GM21360 (cell line): ENCODE data around the gene RPTOR.

Source experiments
- ATAC-seq: cut with Tn5 transposase; IDR thresholded peaks from one replicate; pipeline ENCODE4 v1.9.1; 2021; ENCODE audit warnings: mild to moderate bottlenecking, moderate library complexity; ENCODE audit not compliant: unreplicated experiment

The RPTOR gene

GRCh38 chr17:80930335-80931279 lies 386.0 kb downstream of the RPTOR start:
- ATAC-seq: no peak

DNA sequence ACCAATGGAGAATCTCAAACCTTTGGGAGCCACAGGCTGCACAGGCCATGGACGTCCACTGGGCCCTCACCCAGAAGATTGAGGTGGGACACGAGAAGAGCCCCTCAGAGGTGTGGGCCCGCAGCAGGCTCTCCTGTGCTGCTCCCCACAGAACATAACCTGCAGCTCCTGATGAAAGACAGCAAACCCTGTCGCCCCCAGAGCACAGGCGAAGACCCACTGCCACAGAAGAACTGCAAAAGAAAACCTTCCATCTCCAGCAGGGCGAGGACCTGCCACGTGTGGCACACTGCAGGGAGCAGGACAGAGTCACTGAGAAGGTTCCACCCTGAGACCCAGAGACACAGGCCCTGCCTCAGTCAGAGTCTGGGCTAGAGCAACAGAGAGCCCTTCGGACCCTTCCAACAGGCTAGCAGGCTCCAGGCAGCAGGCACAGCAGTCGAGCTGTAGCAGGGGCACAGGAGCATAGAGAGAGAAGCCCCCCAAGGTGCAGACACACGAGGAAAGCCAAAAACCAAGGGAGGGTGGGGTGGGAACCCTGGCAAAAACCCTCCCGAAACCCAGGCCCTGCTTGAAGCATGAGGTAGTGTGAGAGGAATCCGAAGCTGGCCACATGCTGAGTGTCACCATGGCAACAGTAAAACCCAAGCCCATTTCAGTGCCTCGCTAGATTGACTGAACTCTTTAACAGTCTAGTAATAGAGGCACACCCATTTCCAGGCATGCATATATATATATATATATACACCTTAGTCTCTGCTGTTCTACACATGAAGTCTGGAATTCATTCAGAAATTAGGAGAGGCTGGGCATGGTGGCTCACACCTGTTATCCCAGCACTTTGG lies 387.0 kb downstream of the RPTOR start:
- ATAC-seq: no peak

DNA sequence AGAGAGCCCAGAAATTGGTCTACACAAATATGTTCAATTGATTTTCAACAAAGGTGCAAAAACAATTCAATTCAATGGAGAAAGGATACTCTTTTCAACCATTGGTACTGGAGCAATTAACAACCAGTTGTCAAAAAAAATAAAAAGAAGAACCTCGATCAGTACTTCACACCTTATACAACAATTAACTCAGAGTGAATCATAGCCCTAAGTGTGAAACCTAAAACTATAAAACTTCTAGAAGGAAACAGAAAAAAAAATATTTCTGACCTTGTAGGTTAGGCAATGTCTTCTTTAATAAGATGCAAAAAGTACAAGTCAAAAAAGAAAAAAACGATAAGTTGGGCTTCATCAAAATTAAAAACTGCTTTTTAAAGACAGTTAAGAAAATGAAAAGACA lies 390.9 kb downstream of the RPTOR start:
- no peak for ATAC-seq

GRCh38 chr17:80936218-80936617 lies 391.6 kb downstream of the RPTOR start:
- ATAC-seq: no peak

GRCh38 chr17:80936723-80937122 lies 392.1 kb downstream of the RPTOR start:
- ATAC-seq: no peak

DNA sequence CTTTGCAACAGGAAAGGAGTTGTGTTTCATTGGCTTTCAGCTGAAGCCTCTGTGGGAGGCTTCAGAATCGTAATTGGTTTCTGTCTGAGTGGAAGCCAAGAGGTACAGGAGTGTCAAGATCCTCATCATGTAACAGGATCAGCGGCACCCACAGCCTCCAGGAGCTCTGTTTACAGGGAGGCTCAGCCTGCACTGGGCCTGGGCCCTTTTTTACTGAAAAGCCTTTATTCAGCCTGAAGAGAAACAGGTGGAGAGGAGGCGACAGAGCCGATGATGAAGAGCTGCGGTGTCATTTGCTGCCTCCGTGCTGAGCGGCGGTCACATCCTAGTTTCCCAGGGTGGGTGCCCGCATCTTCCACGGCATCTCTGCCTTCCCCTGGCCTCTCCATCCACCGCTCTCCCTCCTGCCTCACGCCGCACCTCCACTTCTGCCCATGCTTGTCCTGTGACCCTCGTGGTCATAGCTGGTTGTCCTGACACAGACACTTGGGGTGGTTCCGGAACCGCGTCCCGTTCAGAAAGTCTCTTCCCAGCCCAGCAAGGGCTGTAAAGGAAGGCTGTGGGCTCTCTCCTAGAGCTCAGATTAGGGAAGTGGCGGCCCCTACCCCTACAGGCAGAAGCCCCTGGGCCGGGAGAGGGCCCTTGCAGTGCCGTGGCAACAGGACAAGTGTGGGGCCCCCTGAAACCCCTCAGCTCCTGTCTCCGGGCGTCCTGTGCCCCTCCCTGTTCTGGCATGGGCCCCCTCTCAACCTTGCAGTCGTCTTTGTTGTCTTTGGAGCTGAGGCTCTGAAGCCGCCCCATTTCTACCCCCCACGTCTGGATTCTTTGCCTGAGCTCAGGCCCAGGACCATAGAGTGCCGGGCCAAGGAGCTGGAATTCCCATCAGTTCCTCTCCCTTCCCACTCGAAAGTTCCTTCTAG lies 393.1 kb downstream of the RPTOR start:
- ATAC-seq: no peak

GRCh38 chr17:80938556-80938955 lies 393.9 kb downstream of the RPTOR start:
- no peak for ATAC-seq

DNA sequence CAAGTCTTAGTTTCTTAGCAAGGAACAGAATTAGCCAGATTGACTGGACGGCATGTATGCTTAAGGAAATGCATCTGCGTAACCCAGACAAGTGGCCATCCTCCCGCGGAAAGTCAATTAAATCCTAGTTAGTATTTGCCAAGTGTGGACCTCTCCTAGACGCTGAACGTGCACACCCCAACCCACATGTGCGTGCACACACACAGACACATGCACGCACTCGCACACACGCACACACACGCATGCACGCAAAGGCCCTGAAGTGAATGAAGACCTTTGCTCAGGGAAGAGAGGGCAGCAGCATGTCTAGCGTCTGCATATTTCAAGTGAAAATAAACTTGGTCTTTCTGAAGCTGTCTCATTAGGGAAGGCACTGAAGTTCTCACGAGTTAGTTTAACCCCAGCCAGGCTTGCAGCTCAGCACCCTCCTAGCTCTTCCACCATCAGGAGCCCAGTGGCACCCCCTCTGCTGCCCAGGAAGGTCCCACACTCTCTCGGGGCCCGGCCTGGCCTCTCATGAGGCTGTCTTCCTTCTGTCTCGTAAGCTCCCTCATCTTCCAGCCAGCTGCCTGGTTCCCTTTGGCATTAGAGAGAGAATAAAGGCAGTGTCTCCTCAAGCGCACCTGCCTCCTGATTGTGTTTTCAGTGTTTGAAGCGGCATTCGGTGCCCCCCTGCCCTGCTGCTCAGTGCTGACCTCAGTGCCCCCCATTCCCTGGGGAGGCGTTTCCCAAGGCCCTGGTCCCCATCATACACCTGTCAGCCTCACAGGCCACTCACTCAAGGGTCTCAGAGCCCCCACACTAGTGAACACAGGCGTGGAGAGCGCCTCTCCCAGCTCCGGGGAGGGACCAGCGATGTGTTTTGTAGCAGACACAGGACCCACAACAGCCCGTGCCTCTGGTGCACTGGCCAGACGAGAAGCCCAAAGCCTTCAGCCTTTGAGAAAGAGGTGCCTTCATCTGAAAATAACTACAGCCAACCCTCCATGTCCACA lies 394.8 kb downstream of the RPTOR start:
- no peak for ATAC-seq

DNA sequence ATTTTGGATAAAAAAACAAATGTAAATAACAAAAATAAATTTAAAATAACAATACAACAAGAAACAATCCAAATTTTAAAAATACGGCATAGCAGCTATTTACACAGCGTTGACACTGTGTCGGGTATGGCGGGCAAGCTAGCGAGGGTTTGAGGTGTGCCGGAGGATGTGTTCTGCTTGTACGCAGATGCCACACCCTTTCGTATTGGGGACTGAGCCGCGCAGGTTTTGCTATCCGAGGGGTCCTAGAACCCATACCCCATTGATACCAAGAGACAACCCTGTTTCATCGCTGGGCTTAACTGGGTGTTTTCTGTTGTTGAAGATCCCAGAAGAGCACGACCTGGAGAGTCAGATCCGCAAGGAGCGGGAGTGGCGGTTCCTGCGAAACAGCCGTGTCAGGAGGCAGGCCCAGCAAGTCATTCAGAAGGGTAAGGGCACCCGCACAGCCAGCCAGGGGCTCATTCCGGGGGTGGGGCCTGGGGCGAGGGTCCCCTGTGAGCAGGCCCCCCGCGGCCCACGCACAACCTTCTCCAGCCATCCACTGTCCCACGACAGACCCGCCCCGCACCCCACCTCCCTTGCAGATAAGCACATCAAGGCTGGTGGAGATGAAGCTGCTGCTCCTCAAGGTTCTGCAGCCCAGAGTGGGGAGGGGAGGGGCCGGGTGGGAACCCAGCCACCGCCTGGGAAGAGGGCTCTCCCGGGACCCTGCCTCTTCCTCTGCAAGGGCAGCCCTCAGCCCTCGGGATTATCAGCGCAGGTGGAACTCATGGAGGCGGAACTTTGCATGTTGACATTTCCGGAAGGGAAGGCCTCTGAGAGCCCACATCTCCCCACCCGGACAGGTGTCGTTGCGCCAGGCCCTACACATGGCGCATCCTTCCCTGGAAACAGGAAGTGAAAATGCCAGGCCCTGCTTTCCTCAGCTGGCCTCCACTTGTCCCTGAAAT lies 395.8 kb downstream of the RPTOR start:
- no peak for ATAC-seq

GRCh38 chr17:80941171-80941570 lies 396.5 kb downstream of the RPTOR start:
- no peak for ATAC-seq

- no peak for ATAC-seq
These were observed 397.2 kb downstream of the RPTOR start for GRCh38 chr17:80941743-80942422.

DNA sequence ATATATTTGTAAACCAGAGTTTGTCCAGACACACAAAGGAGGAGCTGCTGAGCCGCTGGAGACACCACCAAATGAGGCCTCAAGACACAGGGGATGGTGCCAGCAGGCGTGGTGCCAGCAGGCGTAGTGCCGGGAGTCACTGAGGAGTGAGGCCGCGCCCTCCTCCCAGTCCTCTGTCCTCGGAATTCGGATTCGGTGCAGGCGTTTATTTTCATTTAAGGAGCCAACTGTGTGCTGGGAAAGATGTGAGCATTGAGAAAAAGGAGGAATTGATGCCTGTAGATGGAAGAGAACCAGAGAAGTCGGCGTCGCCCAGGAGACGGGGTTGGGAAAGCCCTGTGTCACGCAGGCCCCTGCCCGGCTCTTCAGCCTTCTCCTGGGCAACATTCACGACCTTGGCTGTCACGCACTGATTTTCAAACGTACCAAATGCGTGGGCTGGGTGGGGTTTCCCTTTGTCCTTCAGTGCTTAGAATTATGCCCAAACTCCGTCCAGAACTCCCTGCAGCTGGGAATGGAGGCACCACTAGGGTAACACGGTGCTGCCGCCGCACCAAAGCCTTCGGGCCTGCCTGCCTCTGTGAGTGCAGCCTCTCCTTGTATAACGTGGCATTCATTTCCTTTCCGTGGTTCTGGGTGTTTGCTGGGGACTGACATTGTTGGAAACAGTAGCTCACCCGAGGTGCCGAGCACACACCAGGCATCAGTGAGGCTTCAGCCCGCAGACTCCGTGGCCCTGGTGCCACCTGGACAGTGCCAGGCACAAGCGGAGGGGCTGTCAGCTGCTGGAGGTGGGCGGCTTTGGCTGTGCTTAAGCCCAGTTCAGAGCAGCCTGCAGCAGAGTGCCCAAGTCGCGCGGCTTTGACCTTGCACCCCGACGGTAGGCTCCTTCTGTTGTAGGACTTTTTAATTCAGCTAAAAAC lies 398.0 kb downstream of the RPTOR start:
- no peak for ATAC-seq

- ATAC-seq: no peak
These were observed 398.9 kb downstream of the RPTOR start for GRCh38 chr17:80943346-80944145.

DNA sequence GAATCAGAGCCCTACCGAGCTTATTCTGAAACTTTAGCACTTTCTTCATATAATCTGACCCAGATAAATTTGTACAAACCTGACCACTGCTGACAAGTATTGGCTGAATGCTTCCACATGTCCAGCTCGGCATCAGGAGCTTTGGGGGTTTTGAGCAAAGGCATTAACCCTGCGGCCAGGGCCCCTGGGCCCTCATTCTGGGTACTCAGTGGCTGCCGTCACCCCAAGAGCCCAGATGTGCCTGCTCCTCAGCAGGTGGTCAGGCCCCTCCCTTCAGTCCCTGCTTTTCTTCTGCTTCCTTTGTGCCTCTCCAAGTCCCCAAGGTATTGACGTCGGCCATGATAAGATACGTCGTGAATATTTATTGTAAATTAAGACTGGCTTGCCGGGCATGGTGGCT lies 399.7 kb downstream of the RPTOR start:
- ATAC-seq: no peak

DNA sequence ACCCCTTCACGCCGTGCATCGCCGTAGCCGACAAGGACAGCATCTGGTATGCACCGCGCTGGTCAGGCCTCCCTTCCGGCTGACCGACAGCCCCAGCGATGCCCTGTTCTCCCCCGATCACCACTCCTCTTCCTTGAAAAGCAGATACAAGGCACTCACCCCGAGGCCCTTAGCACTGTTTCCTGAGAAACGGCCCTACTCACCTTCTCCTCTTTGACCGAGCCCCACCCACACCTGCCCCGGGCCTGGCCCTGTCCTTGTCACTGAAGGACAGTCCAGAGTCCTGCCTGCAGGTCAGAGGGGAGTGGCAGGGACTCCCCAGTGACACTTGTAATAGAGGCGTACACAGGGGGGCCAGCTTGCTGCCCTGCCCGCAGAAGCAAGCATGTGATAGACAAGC lies 401.1 kb downstream of the RPTOR start:
- no peak for ATAC-seq

DNA sequence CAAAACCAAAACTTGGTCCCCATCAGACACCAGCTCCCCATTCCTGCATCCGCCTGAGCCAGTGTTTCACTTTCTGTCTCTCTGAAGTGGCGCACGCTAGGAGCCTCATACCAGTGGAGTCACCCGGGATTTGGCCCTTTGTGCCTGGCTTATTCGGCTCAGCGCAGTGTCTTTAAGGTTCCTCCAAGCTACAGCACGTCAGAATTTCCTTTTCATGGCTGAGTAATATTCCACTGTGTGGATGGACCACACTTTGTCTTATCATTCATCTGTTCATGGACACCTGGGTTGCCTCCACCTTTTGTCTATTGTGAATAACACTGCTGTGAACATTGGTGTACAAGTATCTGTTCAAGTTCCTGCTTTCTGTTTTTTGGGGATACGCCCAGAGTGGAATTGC lies 401.8 kb downstream of the RPTOR start:
- no peak for ATAC-seq
